ENCODE data around the gene CXorf65.

CXorf65 gene

GRCh38 chrX:71106427-71106826, at the start of gene CXorf65:
Gene CXorf65 (minus strand): TSS chrX:71106740. CDS start chrX:71106556, 184 bp downstream.
- DNase-seq (ENCODE audit: low read depth): no peak
- TF ChIP-seq, protein P1, sequence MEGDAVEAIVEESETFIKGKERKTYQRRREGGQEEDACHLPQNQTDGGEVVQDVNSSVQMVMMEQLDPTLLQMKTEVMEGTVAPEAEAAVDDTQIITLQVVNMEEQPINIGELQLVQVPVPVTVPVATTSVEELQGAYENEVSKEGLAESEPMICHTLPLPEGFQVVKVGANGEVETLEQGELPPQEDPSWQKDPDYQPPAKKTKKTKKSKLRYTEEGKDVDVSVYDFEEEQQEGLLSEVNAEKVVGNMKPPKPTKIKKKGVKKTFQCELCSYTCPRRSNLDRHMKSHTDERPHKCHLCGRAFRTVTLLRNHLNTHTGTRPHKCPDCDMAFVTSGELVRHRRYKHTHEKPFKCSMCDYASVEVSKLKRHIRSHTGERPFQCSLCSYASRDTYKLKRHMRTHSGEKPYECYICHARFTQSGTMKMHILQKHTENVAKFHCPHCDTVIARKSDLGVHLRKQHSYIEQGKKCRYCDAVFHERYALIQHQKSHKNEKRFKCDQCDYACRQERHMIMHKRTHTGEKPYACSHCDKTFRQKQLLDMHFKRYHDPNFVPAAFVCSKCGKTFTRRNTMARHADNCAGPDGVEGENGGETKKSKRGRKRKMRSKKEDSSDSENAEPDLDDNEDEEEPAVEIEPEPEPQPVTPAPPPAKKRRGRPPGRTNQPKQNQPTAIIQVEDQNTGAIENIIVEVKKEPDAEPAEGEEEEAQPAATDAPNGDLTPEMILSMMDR (IDR thresholded peaks at IDR 0.05; ENCODE audit: low read depth, low read length, missing control alignments): no peak
- H3K4me3 ChIP-seq (ENCODE audit: low read depth, low read length): no peak within 1 kb of the TSS

DNA sequence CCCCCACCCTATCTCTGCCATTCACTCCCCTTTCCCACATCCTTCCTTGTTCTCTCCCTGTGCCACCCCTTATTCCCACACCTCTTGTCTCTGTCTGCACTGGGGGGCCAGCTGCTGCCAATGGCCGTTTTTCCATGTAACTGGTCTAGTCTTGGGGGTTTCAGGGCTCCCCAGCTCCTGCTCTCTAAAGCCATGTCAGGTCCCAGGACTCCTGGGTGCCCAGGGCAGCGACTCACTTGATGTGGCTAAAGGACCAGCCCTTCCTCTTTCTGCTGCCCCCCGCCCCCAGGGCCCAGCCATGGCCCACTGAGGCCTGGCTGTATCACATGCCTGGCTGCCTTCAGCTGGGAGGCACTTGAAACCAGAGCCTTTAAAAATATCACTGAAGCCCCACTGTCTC, 48.1 kb upstream of the CXorf65 start:
- TF ChIP-seq, protein P1 (IDR thresholded peaks at IDR 0.05; ENCODE audit: low read depth, low read length, missing control alignments): no peak
- no peak overlapping the region for H3K4me3 ChIP-seq (ENCODE audit: low read depth, low read length)
- no peak for DNase-seq (ENCODE audit: low read depth)

DNA sequence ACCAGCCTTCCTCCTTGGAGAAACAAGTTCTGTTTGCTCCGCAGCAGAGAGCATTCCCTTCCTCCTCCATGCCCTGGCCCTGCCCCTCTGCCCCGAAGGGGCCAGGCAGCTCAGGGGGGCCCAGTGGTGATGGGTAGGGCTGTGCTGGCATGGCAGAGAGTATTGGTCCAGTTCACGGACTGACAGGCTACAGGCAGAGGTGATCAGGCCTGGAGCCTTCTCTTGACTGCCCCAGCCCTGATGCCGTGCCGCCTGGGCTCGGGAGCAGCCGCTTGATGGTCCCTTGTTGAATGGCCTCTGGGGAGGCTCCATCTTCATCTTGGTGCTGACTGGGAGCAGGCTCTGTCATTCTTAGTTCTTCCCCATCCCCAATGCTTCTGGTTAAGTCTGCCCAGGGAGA, 47.7 kb upstream of the CXorf65 start:
- no peak for DNase-seq (ENCODE audit: low read depth)
- no peak overlapping the region for H3K4me3 ChIP-seq (ENCODE audit: low read depth, low read length)
- TF ChIP-seq, protein P1 (IDR thresholded peaks at IDR 0.05; ENCODE audit: low read depth, low read length, missing control alignments): no peak

GRCh38 chrX:71151366-71151765, 44.8 kb upstream of the CXorf65 start:
- TF ChIP-seq, protein P1 (IDR thresholded peaks at IDR 0.05; ENCODE audit: low read depth, low read length, missing control alignments): no peak
- DNase-seq (ENCODE audit: low read depth): no peak
- no peak overlapping the region for H3K4me3 ChIP-seq (ENCODE audit: low read depth, low read length)

GRCh38 chrX:71148278-71148663, 41.7 kb upstream of the CXorf65 start:
- no peak overlapping the region for H3K4me3 ChIP-seq (ENCODE audit: low read depth, low read length)
- TF ChIP-seq, protein P1 (IDR thresholded peaks at IDR 0.05; ENCODE audit: low read depth, low read length, missing control alignments): no peak
- no peak for DNase-seq (ENCODE audit: low read depth)

DNA sequence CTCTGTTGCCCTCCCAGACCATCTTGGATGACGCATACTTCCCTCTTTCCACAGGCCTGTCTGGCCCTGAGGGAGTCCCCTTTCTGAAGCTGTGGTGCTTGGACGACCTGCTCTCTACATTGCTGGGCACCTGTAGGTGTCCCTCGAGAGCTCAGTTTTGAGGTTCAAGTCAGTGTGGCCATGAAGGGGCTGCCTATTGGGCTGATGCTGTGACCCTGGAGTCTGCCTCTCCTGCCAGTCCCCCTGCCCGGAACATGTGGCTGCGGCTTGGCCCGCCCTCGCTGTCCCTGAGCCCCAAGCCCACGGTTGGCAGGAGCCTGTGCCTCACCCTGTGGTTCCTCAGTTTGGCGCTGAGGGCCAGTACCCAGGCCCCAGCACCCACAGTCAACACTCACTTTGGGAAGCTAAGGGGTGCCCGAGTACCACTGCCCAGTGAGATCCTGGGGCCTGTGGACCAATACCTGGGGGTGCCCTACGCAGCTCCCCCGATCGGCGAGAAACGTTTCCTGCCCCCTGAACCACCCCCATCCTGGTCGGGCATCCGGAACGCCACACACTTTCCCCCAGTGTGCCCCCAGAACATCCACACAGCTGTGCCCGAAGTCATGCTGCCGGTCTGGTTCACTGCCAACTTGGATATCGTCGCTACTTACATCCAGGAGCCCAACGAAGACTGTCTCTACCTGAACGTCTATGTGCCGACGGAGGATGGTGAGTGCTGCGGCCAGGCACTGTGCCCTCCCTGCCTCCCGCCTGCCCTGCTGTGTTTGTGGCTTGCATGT, 41.1 kb upstream of the CXorf65 start:
- DNase-seq (ENCODE audit: low read depth): no peak
- H3K4me3 ChIP-seq (ENCODE audit: low read depth, low read length): no peak overlapping the region
- TF ChIP-seq, protein P1 (IDR thresholded peaks at IDR 0.05; ENCODE audit: low read depth, low read length, missing control alignments): peak; percentile 17

DNA sequence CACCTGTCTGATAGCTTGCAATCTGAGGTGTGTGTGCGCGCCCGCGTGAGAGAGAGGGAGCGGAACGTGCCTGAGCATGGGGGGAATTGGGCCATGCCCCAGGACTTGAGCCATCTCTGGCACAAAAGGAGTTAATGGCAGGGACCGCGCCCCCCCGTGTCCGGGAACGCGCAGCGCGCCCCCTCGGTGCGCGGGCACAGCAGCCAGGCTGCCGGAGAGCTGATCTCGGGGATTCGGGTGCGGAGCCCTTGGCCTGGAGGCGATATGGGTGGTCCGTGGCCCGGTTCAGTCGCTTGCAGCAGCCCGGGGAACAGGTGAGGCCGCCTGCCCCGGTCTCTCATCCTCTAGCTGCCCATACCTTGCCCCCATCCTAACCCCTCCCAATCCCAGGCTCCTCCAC, 38.1 kb upstream of the CXorf65 start, which contains the start of gene NLGN3:
Gene NLGN3, plus strand, starts transcription at position 191 of the 400 bp plus-strand sequence. CDS start 2,909 bp downstream, outside the sequence.
- no peak for DNase-seq (ENCODE audit: low read depth)
- TF ChIP-seq, protein P1 (IDR thresholded peaks at IDR 0.05; ENCODE audit: low read depth, low read length, missing control alignments): no peak
- H3K4me3 ChIP-seq (ENCODE audit: low read depth, low read length): no peak within 1 kb of the TSS

Data from GM12864 (cell line).